ENCODE measurements around the gene TIMM17B. TPM values are rescaled to one million over a fixed set of nuclear protein-coding genes. Genes with fewer than 3 reads are reported as not detected.

Gene TIMM17B
- total RNA-seq = 10 to 100 TPM; 83.8 to 86.6 TPM

- no peaks in the 10 kb centered on the region for H3K27me3 Mint-ChIP-seq
- CTCF ChIA-PET = interaction anchor here (1.0 to 1.6 kb wide), 3 partner anchors 39 to 249 kb away, joined by 3 to 6 read pairs (median 4); no protein-coding TSS in a partner anchor
- peak; percentile 91 for DNase-seq
- POLR2A ChIA-PET = interaction anchor here (0.6 to 2.0 kb wide), 13 partner anchors 9 to 269 kb away, joined by 3 to 32 read pairs (median 5); partner anchors contain the start of genes GRIPAP1, SLC35A2 and SUV39H1
- H3K36me3 Mint-ChIP-seq = peaks cover 16% of the 10 kb centered on the region
- peak within 1 kb of the TSS; percentile 79 for H3K4me3 Mint-ChIP-seq
- intact Hi-C loops (cut with micrococcal nuclease) = loop anchor here (1.0 to 10.0 kb wide), 4 partner anchors 14 to 146 kb away; partner anchors contain the start of genes HDAC6, PIM2, SLC35A2 and TFE3
- H3K9me3 Mint-ChIP-seq = no peaks in the 10 kb centered on the region
- H3K27ac Mint-ChIP-seq = peak within 1 kb of the TSS; percentile 88
- peaks cover 16% of the 10 kb centered on the region for H3K4me1 Mint-ChIP-seq (ENCODE audit: low read depth)
Measured at GRCh38 chrX:48897625-48898306, at the start of gene TIMM17B, which contains the start of gene PQBP1. TSS of gene TIMM17B (minus strand) at chrX:48897768. CDS start at chrX:48897749, 19 bp downstream. TSS of gene PQBP1 (plus strand) at chrX:48897930. CDS start at chrX:48898510, 580 bp downstream.

- Mint-ChIP-seq H3K27me3 (no peaks in the 10 kb centered on the region), H3K4me1 (ENCODE audit: low read depth) (peaks cover 49% of the 10 kb centered on the region), H3K9me3 (no peaks in the 10 kb centered on the region), H3K4me3 (no peak overlapping the region), H3K27ac (peak overlapping the region; percentile 67), H3K36me3 (peaks cover 20% of the 10 kb centered on the region)
- ChIA-PET POLR2A (interaction anchor here (1.6 to 3.6 kb wide), 2 partner anchors 12 to 34 kb away, joined by 4 to 14 read pairs; partner anchors contain the start of gene SLC35A2), CTCF (interaction anchor here (0.6 to 2.5 kb wide), 16 partner anchors 8 to 314 kb away, joined by 3 to 17 read pairs (median 5); partner anchors contain the start of genes SLC35A2 and TFE3)
- DNase-seq = peak; percentile 65
- intact Hi-C loops (cut with micrococcal nuclease) = no loop called here
Measured at GRCh38 chrX:48945517-48946348, 48.2 kb upstream of the TIMM17B start.

- Mint-ChIP-seq H3K9me3 (no peaks in the 10 kb centered on the region), H3K4me1 (ENCODE audit: low read depth) (peaks cover 70% of the 10 kb centered on the region), H3K4me3 (peak overlapping the region; percentile 54), H3K27ac (peak overlapping the region; percentile 97), H3K27me3 (no peaks in the 10 kb centered on the region), H3K36me3 (peaks cover 23% of the 10 kb centered on the region)
- intact Hi-C loops (cut with micrococcal nuclease) = loop anchor here (2.0 kb wide), 1 partner anchor 52 kb away; no protein-coding TSS in a partner anchor
- ChIA-PET POLR2A (interaction anchor here (0.8 to 13.3 kb wide), 5 partner anchors 12 to 51 kb away, joined by 3 to 286 read pairs (median 3); partner anchors contain the start of genes PIM2 and SLC35A2), CTCF (interaction anchor here (1.3 to 2.3 kb wide), 4 partner anchors 10 to 51 kb away, joined by 4 to 9 read pairs (median 5); partner anchors contain the start of genes PIM2 and SLC35A2)
- DNase-seq = peak; percentile 31
Measured at GRCh38 chrX:48942895-48943294, 45.3 kb upstream of the TIMM17B start.

- H3K27me3 Mint-ChIP-seq = no peaks in the 10 kb centered on the region
- peaks cover 29% of the 10 kb centered on the region for H3K36me3 Mint-ChIP-seq
- peaks cover 78% of the 10 kb centered on the region for H3K4me1 Mint-ChIP-seq (ENCODE audit: low read depth)
- peak overlapping the region; percentile 97 for H3K27ac Mint-ChIP-seq
- no peaks in the 10 kb centered on the region for H3K9me3 Mint-ChIP-seq
- ChIA-PET CTCF (interaction anchor here (0.8 to 1.3 kb wide), 2 partner anchors 49 to 103 kb away, joined by 3 to 5 read pairs; no protein-coding TSS in a partner anchor), POLR2A (interaction anchor here (1.2 to 13.3 kb wide), 6 partner anchors 16 to 43 kb away, joined by 3 to 286 read pairs (median 10); partner anchors contain the start of genes PIM2, PQBP1, SLC35A2 and TIMM17B)
- DNase-seq = peak; percentile 51
- no peak overlapping the region for H3K4me3 Mint-ChIP-seq
- intact Hi-C loops (cut with micrococcal nuclease) = no loop called here
Measured at GRCh38 chrX:48940404-48940955, 42.9 kb upstream of the TIMM17B start.

- CTCF ChIA-PET = interaction anchor here (0.8 to 1.0 kb wide), 2 partner anchors 48 to 104 kb away, joined by 3 read pairs; no protein-coding TSS in a partner anchor
- peaks cover 86% of the 10 kb centered on the region for H3K4me1 Mint-ChIP-seq (ENCODE audit: low read depth)
- H3K27ac Mint-ChIP-seq = peak overlapping the region; percentile 97
- DNase-seq = no peak
- H3K9me3 Mint-ChIP-seq = no peaks in the 10 kb centered on the region
- H3K36me3 Mint-ChIP-seq = peaks cover 37% of the 10 kb centered on the region
- H3K4me3 Mint-ChIP-seq = peak overlapping the region; percentile 57
- intact Hi-C loops (cut with micrococcal nuclease) = loop anchor here (2.0 kb wide), 1 partner anchor 103 kb away; the partner anchor contains the start of gene TFE3
- POLR2A ChIA-PET = interaction anchor here (0.6 to 13.3 kb wide), 10 partner anchors 12 to 42 kb away, joined by 3 to 286 read pairs (median 6); partner anchors contain the start of genes PIM2, PQBP1, SLC35A2 and TIMM17B
- H3K27me3 Mint-ChIP-seq = no peaks in the 10 kb centered on the region
Measured at GRCh38 chrX:48939524-48940228, 42.1 kb upstream of the TIMM17B start.

GRCh38 chrX:48938721-48939425 is 41.3 kb upstream of the TIMM17B start:
- intact Hi-C loops (cut with micrococcal nuclease) = loop anchor here (2.0 kb wide), 1 partner anchor 104 kb away; the partner anchor contains the start of gene TFE3
- H3K36me3 Mint-ChIP-seq = peaks cover 43% of the 10 kb centered on the region
- no peaks in the 10 kb centered on the region for H3K9me3 Mint-ChIP-seq
- DNase-seq = peak; percentile 89
- H3K27me3 Mint-ChIP-seq = no peaks in the 10 kb centered on the region
- ChIA-PET POLR2A (interaction anchor here (0.6 to 13.3 kb wide), 10 partner anchors 12 to 42 kb away, joined by 3 to 286 read pairs (median 5); partner anchors contain the start of genes PIM2, PQBP1, SLC35A2 and TIMM17B), CTCF (interaction anchor here (0.6 to 3.0 kb wide), 5 partner anchors 18 to 275 kb away, joined by 3 to 13 read pairs (median 4); partner anchors contain the start of gene SLC35A2)
- peak overlapping the region; percentile 97 for H3K27ac Mint-ChIP-seq
- H3K4me3 Mint-ChIP-seq = peak overlapping the region; percentile 57
- H3K4me1 Mint-ChIP-seq (ENCODE audit: low read depth) = peaks cover 86% of the 10 kb centered on the region

- intact Hi-C loops (cut with micrococcal nuclease) = loop anchor here (1.0 to 2.0 kb wide), 2 partner anchors 18 to 20 kb away; partner anchors contain the start of genes OTUD5 and PIM2
- Mint-ChIP-seq H3K9me3 (no peaks in the 10 kb centered on the region), H3K27me3 (no peaks in the 10 kb centered on the region), H3K4me1 (ENCODE audit: low read depth) (peaks cover 79% of the 10 kb centered on the region), H3K27ac (peak overlapping the region; percentile 97), H3K36me3 (peaks cover 44% of the 10 kb centered on the region), H3K4me3 (peak overlapping the region; percentile 75)
- DNase-seq = peak; percentile 95
- ChIA-PET CTCF (interaction anchor here (0.5 to 3.0 kb wide), 12 partner anchors 9 to 289 kb away, joined by 3 to 13 read pairs (median 3); partner anchors contain the start of genes PQBP1, SLC35A2 and TIMM17B), POLR2A (interaction anchor here (0.8 to 13.3 kb wide), 8 partner anchors 10 to 116 kb away, joined by 3 to 286 read pairs (median 6); partner anchors contain the start of genes PIM2, PQBP1, SLC35A2 and TIMM17B)
Measured at GRCh38 chrX:48937054-48937907, 39.7 kb upstream of the TIMM17B start.

GRCh38 chrX:48936429-48937053 is 39.0 kb upstream of the TIMM17B start:
- no peak for DNase-seq
- ChIA-PET POLR2A (interaction anchor here (0.8 to 13.3 kb wide), 7 partner anchors 9 to 117 kb away, joined by 3 to 286 read pairs (median 8); partner anchors contain the start of genes PIM2, PQBP1, SLC35A2 and TIMM17B), CTCF (interaction anchor here (1.0 to 3.0 kb wide), 9 partner anchors 10 to 288 kb away, joined by 3 to 13 read pairs (median 4); partner anchors contain the start of genes PQBP1, SLC35A2 and TIMM17B)
- Mint-ChIP-seq H3K9me3 (no peaks in the 10 kb centered on the region), H3K4me3 (peak overlapping the region; percentile 75), H3K4me1 (ENCODE audit: low read depth) (peaks cover 72% of the 10 kb centered on the region), H3K27ac (peak overlapping the region; percentile 97), H3K27me3 (no peaks in the 10 kb centered on the region), H3K36me3 (peaks cover 41% of the 10 kb centered on the region)
- intact Hi-C loops (cut with micrococcal nuclease) = loop anchor here (1.0 to 2.0 kb wide), 2 partner anchors 17 to 20 kb away; partner anchors contain the start of genes OTUD5 and PIM2

All from activated CD4-positive, alpha-beta memory T cell treated with anti-CD3 and anti-CD28 coated beads for 36 hours (primary cell).